OCI-LY1 (cell line): Measurements from ENCODE around the gene SH2D6.

Experiments
- H2AFZ ChIP-seq: fragments of 200-600 bp; sonication (generic), shearing (Covaris generic); 2 replicates; pipeline ENCODE4 v1.6.0; 2014; ENCODE audit warnings: antibody characterized with exemption, mild to moderate bottlenecking, low read length
- H3F3A ChIP-seq: fragments of 200-600 bp; sonication (generic), shearing (Covaris generic); 2 replicates; pipeline ENCODE4 v1.6.0; 2014; ENCODE audit warnings: mild to moderate bottlenecking, antibody characterized with exemption, low read length, moderate library complexity; ENCODE audit not compliant: insufficient read depth
- H3K27ac ChIP-seq: fragments of 200-600 bp; sonication (generic); 2 replicates; pipeline ENCODE4 v1.5.1; 2014; ENCODE audit warnings: low read length, mixed run types, mild to moderate bottlenecking, low read depth; ENCODE audit not compliant: poor library complexity, severe bottlenecking
- H3K27me3 ChIP-seq: fragments of 200-600 bp; sonication (generic); 2 replicates; pipeline ENCODE4 v1.6.0; 2014; ENCODE audit warnings: antibody characterized with exemption, mild to moderate bottlenecking, low read length, moderate library complexity; ENCODE audit not compliant: insufficient read depth
- H3K36me3 ChIP-seq: fragments of 200-600 bp; sonication (generic); 2 replicates; pipeline ENCODE4 v1.6.1; 2014; ENCODE audit warnings: mild to moderate bottlenecking, antibody characterized with exemption, low read length, moderate library complexity, mixed read lengths; ENCODE audit not compliant: insufficient read depth
- H3K4me1 ChIP-seq: fragments of 200-600 bp; sonication (generic); 2 replicates; pipeline ENCODE4 v1.5.1; 2014; ENCODE audit warnings: mild to moderate bottlenecking, low read length, moderate library complexity; ENCODE audit not compliant: insufficient read depth, severe bottlenecking
- H3K4me2 ChIP-seq: fragments of 200-600 bp; sonication (generic), shearing (Covaris generic); 2 replicates; pipeline ENCODE4 v1.6.1; 2014; ENCODE audit warnings: low read length
- H3K4me3 ChIP-seq: fragments of 200-600 bp; sonication (generic); 2 replicates; pipeline ENCODE4 v1.5.1; 2014; ENCODE audit warnings: low read length, low read depth, mild to moderate bottlenecking, mixed read lengths; ENCODE audit not compliant: poor library complexity, severe bottlenecking
- H3K79me2 ChIP-seq: fragments of 200-600 bp; shearing (Covaris generic); 2 replicates; pipeline ENCODE4 v1.6.1; 2016; ENCODE audit warnings: mixed run types, low read length, mixed read lengths; ENCODE audit not compliant: insufficient read depth
- H3K9ac ChIP-seq: fragments of 200-600 bp; sonication (generic), shearing (Covaris generic); 2 replicates; pipeline ENCODE4 v1.6.1; 2014; ENCODE audit warnings: mild to moderate bottlenecking, low read length, mixed read lengths
- H3K9me2 ChIP-seq: fragments of 200-600 bp; sonication (generic), shearing (Covaris generic); 2 replicates; pipeline ENCODE4 v1.6.1; 2014; ENCODE audit warnings: low read depth, mild to moderate bottlenecking, low read length, mixed read lengths
- H3K9me3 ChIP-seq: fragments of 200-600 bp; shearing (Covaris generic); 2 replicates; pipeline ENCODE4 v1.6.1; 2014; ENCODE audit warnings: low read length, mixed read lengths
- H4K20me1 ChIP-seq: fragments of 200-600 bp; sonication (generic), shearing (Covaris generic); 2 replicates; pipeline ENCODE4 v1.6.0; 2016; ENCODE audit warnings: mild to moderate bottlenecking, low read length; ENCODE audit not compliant: insufficient read depth
- EZH2 ChIP-seq: fragments of 200-600 bp; sonication (generic), shearing (Covaris generic); IDR thresholded peaks from 2 replicates; pipeline ENCODE4 v1.8.0; 2017; ENCODE audit warnings: borderline replicate concordance, mixed run types, mild to moderate bottlenecking, antibody characterized with exemption, low read length, moderate library complexity, mixed read lengths
- TF ChIP-seq, protein P1 (sequence below): fragments of 200-600 bp; sonication (generic), shearing (Covaris generic); IDR thresholded peaks from 2 replicates; pipeline ENCODE4 v1.5.1; 2017; ENCODE audit warnings: mild to moderate bottlenecking, antibody characterized with exemption, low read length, moderate library complexity, mixed read lengths

The SH2D6 gene

GRCh38 chr2:85430752-85431569 lies 12.4 kb downstream of the SH2D6 start:
- H3F3A ChIP-seq = no peaks in the 10 kb centered on the region
- no peaks in the 10 kb centered on the region for H3K27me3 ChIP-seq
- no peak overlapping the region for H3K27ac ChIP-seq
- H3K9ac ChIP-seq = no peak overlapping the region
- H3K79me2 ChIP-seq = no peaks in the 10 kb centered on the region
- no peak overlapping the region for H2AFZ ChIP-seq
- H3K36me3 ChIP-seq = no peaks in the 10 kb centered on the region
- H3K9me2 ChIP-seq = no peaks in the 10 kb centered on the region
- H3K4me3 ChIP-seq = no peak overlapping the region
- TF ChIP-seq, protein P1, sequence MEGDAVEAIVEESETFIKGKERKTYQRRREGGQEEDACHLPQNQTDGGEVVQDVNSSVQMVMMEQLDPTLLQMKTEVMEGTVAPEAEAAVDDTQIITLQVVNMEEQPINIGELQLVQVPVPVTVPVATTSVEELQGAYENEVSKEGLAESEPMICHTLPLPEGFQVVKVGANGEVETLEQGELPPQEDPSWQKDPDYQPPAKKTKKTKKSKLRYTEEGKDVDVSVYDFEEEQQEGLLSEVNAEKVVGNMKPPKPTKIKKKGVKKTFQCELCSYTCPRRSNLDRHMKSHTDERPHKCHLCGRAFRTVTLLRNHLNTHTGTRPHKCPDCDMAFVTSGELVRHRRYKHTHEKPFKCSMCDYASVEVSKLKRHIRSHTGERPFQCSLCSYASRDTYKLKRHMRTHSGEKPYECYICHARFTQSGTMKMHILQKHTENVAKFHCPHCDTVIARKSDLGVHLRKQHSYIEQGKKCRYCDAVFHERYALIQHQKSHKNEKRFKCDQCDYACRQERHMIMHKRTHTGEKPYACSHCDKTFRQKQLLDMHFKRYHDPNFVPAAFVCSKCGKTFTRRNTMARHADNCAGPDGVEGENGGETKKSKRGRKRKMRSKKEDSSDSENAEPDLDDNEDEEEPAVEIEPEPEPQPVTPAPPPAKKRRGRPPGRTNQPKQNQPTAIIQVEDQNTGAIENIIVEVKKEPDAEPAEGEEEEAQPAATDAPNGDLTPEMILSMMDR = no peak
- no peak for TF ChIP-seq EZH2
- H4K20me1 ChIP-seq = no peaks in the 10 kb centered on the region
- no peaks in the 10 kb centered on the region for H3K9me3 ChIP-seq
- H3K4me2 ChIP-seq = no peak overlapping the region
- peaks cover 5% of the 10 kb centered on the region for H3K4me1 ChIP-seq

GRCh38 chr2:85431570-85432205 lies 13.2 kb downstream of the SH2D6 start:
- Histone ChIP-seq H3K36me3 (no peaks in the 10 kb centered on the region), H2AFZ (no peak overlapping the region), H3K4me1 (peaks cover 5% of the 10 kb centered on the region), H3K9me3 (no peaks in the 10 kb centered on the region), H3K4me3 (no peak overlapping the region), H3K9me2 (no peaks in the 10 kb centered on the region), H3F3A (no peaks in the 10 kb centered on the region), H4K20me1 (no peaks in the 10 kb centered on the region), H3K79me2 (no peaks in the 10 kb centered on the region), H3K4me2 (no peak overlapping the region), H3K27ac (no peak overlapping the region), H3K9ac (no peak overlapping the region), H3K27me3 (no peaks in the 10 kb centered on the region)
- no peak for TF ChIP-seq EZH2
- TF ChIP-seq, protein P1 = no peak

- TF ChIP-seq EZH2 = no peak
- TF ChIP-seq, protein P1 = no peak
- H3K36me3 ChIP-seq = no peaks in the 10 kb centered on the region
- H3K27me3 ChIP-seq = no peaks in the 10 kb centered on the region
- no peaks in the 10 kb centered on the region for H3K9me2 ChIP-seq
- H3K27ac ChIP-seq = no peak overlapping the region
- peaks cover 22% of the 10 kb centered on the region for H3K4me1 ChIP-seq
- H3K79me2 ChIP-seq = no peaks in the 10 kb centered on the region
- no peak overlapping the region for H3K4me2 ChIP-seq
- H3K9ac ChIP-seq = no peak overlapping the region
- H3K4me3 ChIP-seq = no peak overlapping the region
- H4K20me1 ChIP-seq = no peaks in the 10 kb centered on the region
- no peaks in the 10 kb centered on the region for H3F3A ChIP-seq
- no peak overlapping the region for H2AFZ ChIP-seq
- no peaks in the 10 kb centered on the region for H3K9me3 ChIP-seq
These were observed 15.1 kb downstream of the SH2D6 start for GRCh38 chr2:85433511-85434089.
